ENCODE data around the gene DIDO1. TPM values are rescaled to one million over a fixed set of nuclear protein-coding genes. Genes with fewer than 3 reads are reported as not detected.

DIDO1 gene
- total and polyA plus RNA-seq, 2 donors (not counting 1 experiment from before 2014, with no cell fraction given): 57.6 to 124 TPM

DNA sequence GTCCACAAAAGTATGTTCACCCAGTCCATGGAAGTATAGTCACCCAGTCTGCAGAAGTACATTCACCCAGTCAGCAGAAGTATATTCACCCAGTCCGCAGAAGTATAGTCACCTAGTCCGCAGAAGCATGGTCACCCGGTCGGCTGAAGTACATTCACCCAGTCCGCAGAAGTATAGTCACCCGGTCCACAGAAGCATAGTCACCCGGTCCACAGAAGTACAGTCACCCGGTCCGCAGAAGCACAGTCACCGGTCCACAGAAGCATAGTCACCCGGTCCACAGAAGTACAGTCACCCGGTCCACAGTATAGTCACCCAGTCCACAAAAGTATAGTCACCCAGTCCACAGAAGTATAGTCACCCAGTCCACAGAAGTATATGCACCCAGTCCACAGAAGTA is 73.5 kb downstream of the DIDO1 start:
- ChIA-PET CTCF (no interaction called here), POLR2A (no interaction called here)
- Histone ChIP-seq H3K27me3 (replicated peaks in 1 of 4; ENCODE audit: control extremely low read depth in 1 of 4, control insufficient read depth in 3 of 4, insufficient read depth in 4 of 4, low read length in 3 of 4) (no peaks in the 10 kb centered on the region), H3K4me2 (replicated peaks; ENCODE audit: low read depth, low read length, poor library complexity, severe bottlenecking) (no peak overlapping the region), H3K9me3 (ENCODE audit: control extremely low read depth in 1 of 3, control insufficient read depth in 2 of 3, insufficient read depth in 1 of 3, low read length in 2 of 3) (no peaks in the 10 kb centered on the region), H3K79me2 (ENCODE audit: control insufficient read depth, insufficient read depth, low read length) (peaks cover 5% of the 10 kb centered on the region), H3K36me3 (replicated peaks in 1 of 2; ENCODE audit: control extremely low read depth in 1 of 2, control insufficient read depth in 1 of 2, extremely low read depth in 1 of 2, insufficient read depth in 2 of 2, low read length in 1 of 2) (peaks cover 2 to 9% of the 10 kb centered on the region in 2 experiments), H3K4me1 (ENCODE audit: control insufficient read depth in 2 of 2, insufficient read depth in 2 of 2, low read length in 2 of 2) (no peaks in the 10 kb centered on the region), H3K9ac (ENCODE audit: low read length) (no peak overlapping the region), H3K4me3 (ENCODE audit: control extremely low read depth in 1 of 5, extremely low read depth in 1 of 5, insufficient read depth in 1 of 5, low read depth in 2 of 5, low read length in 4 of 5) (no peak overlapping the region), H2AFZ (ENCODE audit: insufficient read depth, low read depth, low read length, poor library complexity, severe bottlenecking) (no peak overlapping the region), H3K27ac (ENCODE audit: low read length in 2 of 2) (no peak overlapping the region), H4K20me1 (ENCODE audit: control insufficient read depth, insufficient read depth, low read length, poor library complexity, severe bottlenecking) (no peaks in the 10 kb centered on the region)
- no peak for DNase-seq
- Mint-ChIP-seq H3K4me3 (no peak overlapping the region), H3K27ac (no peak overlapping the region), H3K9me3 (ENCODE audit: insufficient read depth) (no peaks in the 10 kb centered on the region), H3K27me3 (no peaks in the 10 kb centered on the region), H3K4me1 (no peaks in the 10 kb centered on the region)
- TF ChIP-seq, protein P1, sequence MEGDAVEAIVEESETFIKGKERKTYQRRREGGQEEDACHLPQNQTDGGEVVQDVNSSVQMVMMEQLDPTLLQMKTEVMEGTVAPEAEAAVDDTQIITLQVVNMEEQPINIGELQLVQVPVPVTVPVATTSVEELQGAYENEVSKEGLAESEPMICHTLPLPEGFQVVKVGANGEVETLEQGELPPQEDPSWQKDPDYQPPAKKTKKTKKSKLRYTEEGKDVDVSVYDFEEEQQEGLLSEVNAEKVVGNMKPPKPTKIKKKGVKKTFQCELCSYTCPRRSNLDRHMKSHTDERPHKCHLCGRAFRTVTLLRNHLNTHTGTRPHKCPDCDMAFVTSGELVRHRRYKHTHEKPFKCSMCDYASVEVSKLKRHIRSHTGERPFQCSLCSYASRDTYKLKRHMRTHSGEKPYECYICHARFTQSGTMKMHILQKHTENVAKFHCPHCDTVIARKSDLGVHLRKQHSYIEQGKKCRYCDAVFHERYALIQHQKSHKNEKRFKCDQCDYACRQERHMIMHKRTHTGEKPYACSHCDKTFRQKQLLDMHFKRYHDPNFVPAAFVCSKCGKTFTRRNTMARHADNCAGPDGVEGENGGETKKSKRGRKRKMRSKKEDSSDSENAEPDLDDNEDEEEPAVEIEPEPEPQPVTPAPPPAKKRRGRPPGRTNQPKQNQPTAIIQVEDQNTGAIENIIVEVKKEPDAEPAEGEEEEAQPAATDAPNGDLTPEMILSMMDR (IDR thresholded peaks at IDR 0.05): no peak
- TF ChIP-seq EZH2 (IDR thresholded peaks at IDR 0.05; ENCODE audit: borderline replicate concordance, insufficient read depth, low read depth, low read length, poor library complexity, severe bottlenecking): no peak
- no peak for ATAC-seq (ENCODE audit: low read depth)
- intact Hi-C loops (cut with micrococcal nuclease): no loop called here
- over 99% methylated on average over 12 of the region's 12 CpGs for WGBS (ENCODE audit: insufficient coverage)

DNA sequence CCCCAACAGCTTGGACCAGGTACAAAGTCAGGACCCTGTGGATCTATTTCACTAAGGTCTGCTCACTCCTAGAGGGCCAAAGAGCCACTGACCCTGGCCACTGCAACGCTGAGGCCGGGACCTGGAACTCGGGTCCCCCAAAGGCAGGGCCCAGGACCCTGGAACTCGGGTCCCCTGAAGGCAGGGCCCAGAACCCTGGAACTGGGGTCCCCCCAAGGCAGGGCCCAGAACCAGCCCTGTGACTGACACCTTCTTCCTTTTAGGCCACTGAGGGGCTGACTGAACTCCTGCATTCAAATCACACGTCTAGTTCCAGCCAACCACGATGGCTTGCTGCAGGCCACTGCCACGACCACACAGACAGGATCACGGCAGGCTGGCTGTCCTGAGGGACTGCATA is 74.1 kb downstream of the DIDO1 start:
- TF ChIP-seq, protein P1 (IDR thresholded peaks at IDR 0.05): no peak
- no peak for TF ChIP-seq EZH2 (IDR thresholded peaks at IDR 0.05; ENCODE audit: borderline replicate concordance, insufficient read depth, low read depth, low read length, poor library complexity, severe bottlenecking)
- peaks cover 5% of the 10 kb centered on the region for H3K79me2 ChIP-seq (ENCODE audit: control insufficient read depth, insufficient read depth, low read length)
- no peaks in the 10 kb centered on the region for H3K9me3 ChIP-seq (ENCODE audit: control extremely low read depth in 1 of 3, control insufficient read depth in 2 of 3, insufficient read depth in 1 of 3, low read length in 2 of 3)
- ChIA-PET POLR2A (no interaction called here), CTCF (interaction anchor here (0.9 kb wide), 1 partner anchor 11 kb away, joined by 3 read pairs; no protein-coding TSS in a partner anchor)
- H4K20me1 ChIP-seq (ENCODE audit: control insufficient read depth, insufficient read depth, low read length, poor library complexity, severe bottlenecking): no peaks in the 10 kb centered on the region
- no peak overlapping the region for H3K27ac Mint-ChIP-seq
- no peaks in the 10 kb centered on the region for H3K27me3 ChIP-seq (replicated peaks in 1 of 4; ENCODE audit: control extremely low read depth in 1 of 4, control insufficient read depth in 3 of 4, insufficient read depth in 4 of 4, low read length in 3 of 4)
- H3K4me1 Mint-ChIP-seq: no peaks in the 10 kb centered on the region
- H3K4me2 ChIP-seq (replicated peaks; ENCODE audit: low read depth, low read length, poor library complexity, severe bottlenecking): no peak overlapping the region
- DNase-seq: no peak
- no peak for ATAC-seq (ENCODE audit: low read depth)
- no peaks in the 10 kb centered on the region for H3K9me3 Mint-ChIP-seq (ENCODE audit: insufficient read depth)
- intact Hi-C loops (cut with micrococcal nuclease): no loop called here
- no peak overlapping the region for H3K4me3 ChIP-seq (ENCODE audit: control extremely low read depth in 1 of 5, extremely low read depth in 1 of 5, insufficient read depth in 1 of 5, low read depth in 2 of 5, low read length in 4 of 5)
- no peaks in the 10 kb centered on the region for H3K27me3 Mint-ChIP-seq
- no peak overlapping the region for H3K4me3 Mint-ChIP-seq
- H3K27ac ChIP-seq (ENCODE audit: low read length in 2 of 2): no peak overlapping the region
- 94% methylated on average over 8 of the region's 8 CpGs for WGBS (ENCODE audit: insufficient coverage)
- H3K36me3 ChIP-seq (replicated peaks in 1 of 2; ENCODE audit: control extremely low read depth in 1 of 2, control insufficient read depth in 1 of 2, extremely low read depth in 1 of 2, insufficient read depth in 2 of 2, low read length in 1 of 2): peaks cover 2 to 9% of the 10 kb centered on the region in 2 experiments
- no peaks in the 10 kb centered on the region for H3K4me1 ChIP-seq (ENCODE audit: control insufficient read depth in 2 of 2, insufficient read depth in 2 of 2, low read length in 2 of 2)
- H3K9ac ChIP-seq (ENCODE audit: low read length): no peak overlapping the region
- H2AFZ ChIP-seq (ENCODE audit: insufficient read depth, low read depth, low read length, poor library complexity, severe bottlenecking): no peak overlapping the region

Data from B cell (primary cell).